ENCODE results near the gene TNFRSF13B. TPM values are rescaled to one million over a fixed set of nuclear protein-coding genes. Genes with fewer than 3 reads are reported as not detected.
"Not testable (repeated sequence)": the region's sequence is repeated elsewhere in the genome, so short reads cannot be mapped to it uniquely, and the experiment has no call there.

Gene TNFRSF13B
- total RNA-seq, 1 donor from 2014 or later: not detected

DNA sequence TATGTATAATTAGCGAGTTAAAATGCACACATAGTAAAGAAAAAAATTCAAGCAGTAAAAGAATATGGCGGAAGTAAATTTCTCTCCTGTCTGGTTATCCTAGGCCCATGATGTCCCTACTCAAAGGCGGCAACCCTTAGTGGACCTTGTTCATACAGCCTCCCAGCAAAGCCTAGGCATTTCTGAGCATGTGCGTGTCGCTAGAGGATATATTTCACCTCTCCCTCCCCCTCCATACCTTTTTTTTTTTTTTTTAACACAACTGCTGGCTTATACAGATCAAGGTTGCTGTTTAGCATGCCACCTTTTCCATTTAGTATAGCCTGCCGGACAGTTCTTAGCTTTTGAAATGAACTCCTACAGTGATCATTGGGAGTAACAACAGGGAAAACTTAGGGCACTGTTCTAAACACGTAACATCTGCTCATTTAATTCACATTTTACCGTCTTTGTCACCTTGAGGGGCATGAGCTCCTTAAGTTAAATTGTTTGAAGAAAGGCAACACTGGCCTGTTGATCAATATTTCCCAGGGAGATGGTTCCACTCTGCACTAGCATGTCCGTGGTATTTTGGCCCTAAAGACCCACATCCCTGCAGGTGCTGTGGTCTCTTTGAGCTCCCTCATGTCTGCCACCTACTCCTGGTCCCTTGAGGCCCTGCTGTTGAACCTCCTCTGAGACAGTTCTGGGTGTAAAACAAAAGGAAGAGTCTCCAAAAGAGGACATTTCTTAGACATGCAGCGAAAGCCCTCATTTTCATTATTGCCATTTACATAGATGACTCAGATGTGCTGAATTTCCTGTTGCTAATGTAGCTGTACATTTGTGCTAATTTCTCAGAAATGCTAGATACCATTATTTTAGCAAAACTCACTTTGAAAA, 4.1 kb upstream of the TNFRSF13B start:
- Histone ChIP-seq H3K4me1 (no peaks in the 10 kb centered on the region), H3K27me3 (ENCODE audit: low read depth) (peaks cover 37% of the 10 kb centered on the region), H3K4me3 (no peak overlapping the region), H3K9me3 (replicated peaks) (no peaks in the 10 kb centered on the region), H3K36me3 (no peaks in the 10 kb centered on the region), H3K27ac (replicated peaks) (no peak overlapping the region)
- intact Hi-C loops (cut with micrococcal nuclease): no loop called here
- no peak for DNase-seq
- TF ChIP-seq, protein P1, sequence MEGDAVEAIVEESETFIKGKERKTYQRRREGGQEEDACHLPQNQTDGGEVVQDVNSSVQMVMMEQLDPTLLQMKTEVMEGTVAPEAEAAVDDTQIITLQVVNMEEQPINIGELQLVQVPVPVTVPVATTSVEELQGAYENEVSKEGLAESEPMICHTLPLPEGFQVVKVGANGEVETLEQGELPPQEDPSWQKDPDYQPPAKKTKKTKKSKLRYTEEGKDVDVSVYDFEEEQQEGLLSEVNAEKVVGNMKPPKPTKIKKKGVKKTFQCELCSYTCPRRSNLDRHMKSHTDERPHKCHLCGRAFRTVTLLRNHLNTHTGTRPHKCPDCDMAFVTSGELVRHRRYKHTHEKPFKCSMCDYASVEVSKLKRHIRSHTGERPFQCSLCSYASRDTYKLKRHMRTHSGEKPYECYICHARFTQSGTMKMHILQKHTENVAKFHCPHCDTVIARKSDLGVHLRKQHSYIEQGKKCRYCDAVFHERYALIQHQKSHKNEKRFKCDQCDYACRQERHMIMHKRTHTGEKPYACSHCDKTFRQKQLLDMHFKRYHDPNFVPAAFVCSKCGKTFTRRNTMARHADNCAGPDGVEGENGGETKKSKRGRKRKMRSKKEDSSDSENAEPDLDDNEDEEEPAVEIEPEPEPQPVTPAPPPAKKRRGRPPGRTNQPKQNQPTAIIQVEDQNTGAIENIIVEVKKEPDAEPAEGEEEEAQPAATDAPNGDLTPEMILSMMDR (IDR thresholded peaks at IDR 0.05; ENCODE audit: borderline replicate concordance): no peak

DNA sequence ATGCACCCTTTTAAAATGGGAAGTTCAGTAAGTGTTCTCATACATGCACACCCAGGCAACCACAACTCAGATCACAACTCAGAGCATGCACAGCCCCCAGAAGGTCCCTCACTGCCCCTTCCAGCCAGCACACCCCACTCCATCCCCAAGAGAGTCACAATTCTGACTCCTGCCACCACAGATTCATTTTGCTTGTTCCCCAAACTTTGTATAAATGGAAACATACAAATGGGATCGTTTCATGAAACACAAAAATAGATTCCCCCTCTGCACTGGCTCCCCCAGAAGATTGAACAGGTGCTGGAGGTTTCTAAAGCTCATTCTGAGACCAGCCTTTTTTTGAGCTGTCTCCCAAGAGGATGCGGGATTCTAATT, 3.3 kb upstream of the TNFRSF13B start:
- Histone ChIP-seq H3K36me3 (no peaks in the 10 kb centered on the region), H3K27ac (replicated peaks) (no peak overlapping the region), H3K27me3 (ENCODE audit: low read depth) (peaks cover 38% of the 10 kb centered on the region), H3K9me3 (replicated peaks) (no peaks in the 10 kb centered on the region), H3K4me3 (no peak overlapping the region), H3K4me1 (no peaks in the 10 kb centered on the region)
- TF ChIP-seq, protein P1 (IDR thresholded peaks at IDR 0.05; ENCODE audit: borderline replicate concordance): no peak
- no peak for DNase-seq
- intact Hi-C loops (cut with micrococcal nuclease): no loop called here

DNA sequence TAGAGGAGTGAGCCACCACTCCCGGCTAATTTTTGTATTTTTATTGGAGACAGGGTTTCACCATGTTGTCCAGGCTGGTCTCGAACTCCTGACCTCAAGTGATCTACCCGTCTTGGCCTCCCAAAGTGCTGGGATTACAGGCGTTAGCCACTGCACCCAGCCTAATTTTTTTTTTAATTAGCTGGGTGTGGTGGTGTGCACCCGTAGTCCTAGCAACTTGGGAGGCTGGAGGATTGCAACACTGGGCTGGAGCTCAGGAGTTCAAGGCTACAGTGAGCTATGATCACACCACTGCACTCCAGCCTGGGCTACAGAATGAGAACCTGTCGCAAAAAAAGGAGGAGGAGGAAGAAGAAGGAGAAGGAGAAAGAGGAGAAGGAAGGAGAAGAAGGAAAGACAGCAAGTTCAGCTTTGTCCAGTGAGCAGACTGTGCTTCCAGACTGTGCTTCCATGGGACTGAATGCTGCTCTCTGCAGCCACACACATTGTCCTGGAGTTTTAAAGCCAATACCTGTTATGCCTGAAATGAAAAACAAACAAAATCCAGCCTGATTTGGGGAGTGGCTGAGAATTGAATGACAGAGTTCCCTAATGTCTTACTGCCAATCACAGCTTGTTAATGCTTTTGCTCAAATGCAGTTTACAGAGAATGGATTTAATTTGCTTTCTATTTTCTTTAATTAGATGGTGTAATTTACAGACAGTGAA, 2.8 kb upstream of the TNFRSF13B start:
- no peaks in the 10 kb centered on the region for H3K36me3 ChIP-seq
- no peaks in the 10 kb centered on the region for H3K4me1 ChIP-seq
- intact Hi-C loops (cut with micrococcal nuclease): no loop called here
- peaks cover 38% of the 10 kb centered on the region for H3K27me3 ChIP-seq (ENCODE audit: low read depth)
- DNase-seq: no peak
- no peak overlapping the region for H3K4me3 ChIP-seq
- no peak overlapping the region for H3K27ac ChIP-seq (replicated peaks)
- TF ChIP-seq, protein P1 (IDR thresholded peaks at IDR 0.05; ENCODE audit: borderline replicate concordance): no peak
- H3K9me3 ChIP-seq (replicated peaks): no peaks in the 10 kb centered on the region

DNA sequence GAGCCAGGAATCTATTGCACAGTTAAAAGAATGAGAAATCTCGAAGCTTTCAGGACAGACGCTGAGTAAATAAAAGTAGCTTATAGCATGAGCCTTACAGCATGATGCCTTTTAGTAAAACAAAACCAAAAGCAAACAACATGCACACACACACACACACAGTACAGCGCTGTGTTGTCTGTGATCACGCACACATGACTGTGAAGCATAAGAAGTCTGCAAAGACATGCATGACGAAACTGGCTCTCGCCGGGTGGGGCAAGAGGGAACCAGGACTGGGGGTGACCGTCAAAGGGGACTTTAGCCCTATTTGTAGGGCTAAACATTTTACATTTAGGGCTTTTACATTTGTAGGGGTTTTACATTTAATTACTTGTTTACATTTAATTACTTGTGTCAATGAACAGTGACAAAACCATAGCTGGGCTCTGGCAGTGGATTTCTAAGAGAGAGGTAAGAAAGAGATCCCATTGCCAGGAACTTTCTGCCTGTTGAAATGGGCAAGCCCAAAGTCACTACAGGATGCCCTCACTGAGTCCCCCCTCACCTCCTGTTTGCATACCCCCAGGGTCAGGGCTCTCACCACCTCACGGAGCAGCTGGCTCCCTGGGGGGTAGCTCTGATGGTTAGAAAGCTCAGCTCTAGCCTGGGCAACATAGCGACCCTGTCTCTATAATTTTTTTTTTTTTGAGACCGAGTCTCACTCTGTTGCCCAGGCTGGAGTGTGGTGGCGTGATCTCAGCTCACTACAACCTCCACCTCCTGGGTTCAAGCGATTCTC, 2.0 kb upstream of the TNFRSF13B start:
- H3K36me3 ChIP-seq: no peaks in the 10 kb centered on the region
- no peak for DNase-seq
- no peaks in the 10 kb centered on the region for H3K9me3 ChIP-seq (replicated peaks)
- no peak overlapping the region for H3K27ac ChIP-seq (replicated peaks)
- peaks cover 32% of the 10 kb centered on the region for H3K27me3 ChIP-seq (ENCODE audit: low read depth)
- H3K4me1 ChIP-seq: no peaks in the 10 kb centered on the region
- intact Hi-C loops (cut with micrococcal nuclease): no loop called here
- no peak overlapping the region for H3K4me3 ChIP-seq
- TF ChIP-seq, protein P1 (IDR thresholded peaks at IDR 0.05; ENCODE audit: borderline replicate concordance): no peak

DNA sequence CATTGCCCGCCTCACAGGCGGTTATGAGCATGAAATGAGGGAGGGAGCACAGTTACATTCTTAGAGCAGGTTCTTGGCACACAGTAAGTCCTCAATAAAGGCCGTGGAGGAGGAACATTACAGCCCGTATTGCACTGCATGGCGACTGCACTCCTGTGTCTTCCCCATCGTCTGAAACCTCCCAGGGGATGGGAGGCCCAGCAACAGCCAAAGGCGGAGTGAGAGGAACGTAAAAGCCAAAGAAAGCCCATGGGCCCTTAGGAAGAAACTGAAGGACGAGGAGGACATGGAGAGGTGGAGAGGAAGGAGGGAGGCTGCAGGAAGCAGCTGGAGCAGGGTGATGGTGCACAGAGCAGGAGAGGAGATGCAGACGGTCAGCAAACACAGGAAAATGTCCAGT, 1.1 kb upstream of the TNFRSF13B start:
- peaks cover 32% of the 10 kb centered on the region for H3K27me3 ChIP-seq (ENCODE audit: low read depth)
- H3K4me1 ChIP-seq; H3K27ac ChIP-seq (replicated peaks); H3K36me3 ChIP-seq; H3K4me3 ChIP-seq; DNase-seq; H3K9me3 ChIP-seq (replicated peaks); intact Hi-C loops (cut with micrococcal nuclease): not testable (repeated sequence)
